ENCODE results near the gene ZFR2.
A peak's percentile ranks its signal among the peaks of the same experiment; 100 is the strongest.
"Not testable (repeated sequence)": the region's sequence is repeated elsewhere in the genome, so short reads cannot be mapped to it uniquely, and the experiment has no call there.

The ZFR2 gene

DNA sequence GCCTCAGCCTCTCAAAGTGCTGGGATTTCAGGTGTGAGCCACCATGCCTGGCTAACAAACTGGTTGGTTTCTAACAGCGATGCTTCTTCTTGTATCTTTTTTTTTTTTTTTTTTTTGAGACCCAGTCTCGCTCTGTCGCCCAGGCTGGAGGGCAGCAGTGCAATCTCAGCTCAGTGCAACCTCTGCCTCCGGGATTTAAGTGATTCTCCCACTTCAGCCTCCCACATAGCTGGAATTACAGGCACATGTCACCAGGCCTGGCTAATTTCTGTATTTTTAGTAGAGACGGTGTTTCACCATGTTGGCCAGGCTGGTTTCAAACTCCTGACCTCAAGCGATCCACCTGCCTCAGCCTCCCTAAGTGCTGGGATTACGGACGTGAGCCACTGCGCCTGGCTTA is 52.7 kb downstream of the ZFR2 start:
- DNase-seq (ENCODE audit: low read depth in 2 of 2): not testable (repeated sequence)

DNA sequence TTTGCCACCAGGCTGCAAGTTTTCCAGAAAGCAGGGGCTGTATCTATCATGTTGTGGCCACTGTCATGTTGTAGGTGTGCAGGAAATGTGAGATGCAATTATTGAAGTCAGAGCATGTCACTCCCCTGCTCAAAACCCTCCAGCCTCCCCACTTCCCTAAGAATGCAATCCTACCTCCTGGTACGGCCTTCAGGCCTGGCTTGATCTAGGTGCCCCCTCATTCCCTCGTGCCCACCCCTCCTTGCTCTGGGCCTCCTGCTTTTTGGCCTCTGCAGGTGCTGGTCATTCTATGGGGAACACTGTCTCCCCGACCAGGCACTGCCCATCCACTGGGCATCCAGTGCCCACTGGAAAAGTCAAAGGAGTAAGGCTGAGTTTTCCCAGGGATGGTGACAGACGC is 54.2 kb downstream of the ZFR2 start:
- no peak for DNase-seq (ENCODE audit: low read depth in 2 of 2)

GRCh38 chr19:3813473-3814392 is 55.1 kb downstream of the ZFR2 start:
- DNase-seq (ENCODE audit: low read depth in 2 of 2): no peak

DNA sequence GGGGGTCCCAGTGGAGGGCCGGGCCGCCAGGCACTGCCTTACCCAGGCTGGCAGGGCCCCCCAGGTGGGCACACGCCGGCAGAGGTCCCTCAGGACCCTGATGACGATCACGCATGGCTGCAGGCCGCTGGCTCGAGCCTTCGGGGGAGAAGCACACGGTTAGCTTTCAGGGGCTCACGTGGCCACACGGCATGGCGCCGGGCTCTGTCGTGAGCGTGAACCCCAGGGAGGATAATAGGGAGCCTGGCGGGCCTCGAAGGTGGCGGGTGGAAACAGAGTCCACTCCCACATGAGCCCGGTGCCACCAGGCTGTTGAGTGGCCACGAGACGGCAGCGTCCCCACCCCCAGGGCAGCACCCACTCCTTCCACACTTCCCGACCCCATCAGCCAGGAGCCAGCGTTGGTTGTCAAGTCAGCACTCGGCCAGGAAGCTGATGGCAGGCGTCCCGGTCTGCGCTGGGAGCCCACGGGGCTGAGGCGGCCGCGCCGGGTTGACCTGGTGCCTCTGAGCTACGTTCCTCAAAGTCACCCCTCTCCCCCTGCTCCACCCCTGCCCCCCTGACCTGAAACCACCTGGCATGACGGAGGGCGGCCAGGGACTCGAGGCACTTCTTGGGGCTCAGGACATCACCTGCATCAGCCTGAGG is 58.0 kb downstream of the ZFR2 start:
- no peak for DNase-seq (ENCODE audit: low read depth in 2 of 2)

DNA sequence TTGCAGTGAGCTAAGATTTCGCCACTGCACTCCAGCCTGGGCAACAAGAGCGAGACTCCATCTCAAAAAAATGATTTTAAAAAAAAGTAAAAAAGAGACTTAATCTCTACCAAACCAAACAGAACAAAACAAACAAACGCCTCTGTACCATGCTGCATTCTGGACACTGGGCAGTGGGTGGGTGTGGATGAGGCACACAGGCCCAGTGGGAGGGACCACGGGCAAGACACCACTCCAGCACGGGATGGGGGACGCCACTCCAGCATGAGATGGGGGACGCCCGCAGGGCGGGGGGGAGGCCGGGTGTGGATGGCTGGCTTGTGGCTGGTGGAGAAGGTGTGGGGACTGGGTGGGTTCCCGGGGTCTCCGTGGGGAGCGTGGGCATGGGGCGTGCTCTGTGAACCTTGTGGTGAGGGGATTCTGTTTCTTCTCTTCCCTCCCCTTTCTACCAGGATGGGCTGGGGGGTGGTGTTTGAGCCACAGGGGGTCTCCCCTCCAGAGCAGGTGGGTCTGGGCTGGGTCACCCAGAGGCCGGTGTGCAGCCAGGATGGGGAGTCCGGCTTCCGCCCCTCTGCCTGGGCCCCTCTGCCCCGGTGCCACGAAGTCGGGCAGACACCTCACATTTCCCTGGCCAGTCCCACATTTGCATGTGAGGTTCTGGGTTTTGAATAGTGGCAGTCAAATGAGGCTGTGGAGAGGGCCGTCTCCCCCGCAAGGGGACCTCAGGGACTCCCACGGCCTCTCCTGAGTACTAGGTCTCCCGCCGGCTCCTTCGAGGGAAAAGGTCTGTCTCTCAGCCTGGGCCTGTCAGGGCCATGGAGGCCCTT is 58.7 kb downstream of the ZFR2 start:
- no peak for DNase-seq (ENCODE audit: low read depth in 2 of 2)

DNA sequence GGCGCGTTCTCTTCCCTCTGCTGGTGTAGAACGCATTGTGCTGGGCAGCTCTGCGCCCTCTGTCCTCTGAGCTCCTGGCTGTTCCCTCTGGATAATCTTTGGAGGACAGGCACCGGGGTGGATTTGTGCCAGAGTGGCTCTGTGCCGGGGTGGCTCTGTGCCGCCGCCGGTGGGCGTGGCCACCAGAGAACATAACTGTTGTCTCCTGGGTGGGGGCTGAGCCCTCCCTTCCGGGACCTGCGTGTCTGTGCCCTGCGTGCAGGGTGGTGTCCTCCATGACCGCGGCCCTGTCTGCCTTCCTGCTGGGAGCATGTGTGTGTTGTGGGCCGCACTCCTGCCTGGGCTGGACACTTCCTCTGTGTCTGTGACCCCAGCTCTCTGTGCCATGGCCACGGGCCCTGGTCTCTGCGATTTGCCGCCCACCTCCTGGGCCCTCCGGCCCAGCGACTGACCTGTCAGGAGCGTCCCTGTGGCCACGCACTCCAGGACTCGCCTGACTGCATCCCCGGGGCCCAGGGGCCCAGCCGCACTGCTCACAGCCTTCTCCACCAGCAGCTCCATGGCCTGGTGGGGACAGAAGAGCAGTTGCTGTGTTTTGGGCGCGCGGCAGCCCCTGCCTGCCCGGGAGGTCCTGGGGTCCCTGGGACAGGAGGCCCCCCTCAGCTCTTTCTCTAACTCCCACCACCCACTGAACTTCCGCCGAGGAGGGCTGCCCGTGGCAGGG is 60.3 kb downstream of the ZFR2 start:
- no peak for DNase-seq (ENCODE audit: low read depth in 2 of 2)

DNA sequence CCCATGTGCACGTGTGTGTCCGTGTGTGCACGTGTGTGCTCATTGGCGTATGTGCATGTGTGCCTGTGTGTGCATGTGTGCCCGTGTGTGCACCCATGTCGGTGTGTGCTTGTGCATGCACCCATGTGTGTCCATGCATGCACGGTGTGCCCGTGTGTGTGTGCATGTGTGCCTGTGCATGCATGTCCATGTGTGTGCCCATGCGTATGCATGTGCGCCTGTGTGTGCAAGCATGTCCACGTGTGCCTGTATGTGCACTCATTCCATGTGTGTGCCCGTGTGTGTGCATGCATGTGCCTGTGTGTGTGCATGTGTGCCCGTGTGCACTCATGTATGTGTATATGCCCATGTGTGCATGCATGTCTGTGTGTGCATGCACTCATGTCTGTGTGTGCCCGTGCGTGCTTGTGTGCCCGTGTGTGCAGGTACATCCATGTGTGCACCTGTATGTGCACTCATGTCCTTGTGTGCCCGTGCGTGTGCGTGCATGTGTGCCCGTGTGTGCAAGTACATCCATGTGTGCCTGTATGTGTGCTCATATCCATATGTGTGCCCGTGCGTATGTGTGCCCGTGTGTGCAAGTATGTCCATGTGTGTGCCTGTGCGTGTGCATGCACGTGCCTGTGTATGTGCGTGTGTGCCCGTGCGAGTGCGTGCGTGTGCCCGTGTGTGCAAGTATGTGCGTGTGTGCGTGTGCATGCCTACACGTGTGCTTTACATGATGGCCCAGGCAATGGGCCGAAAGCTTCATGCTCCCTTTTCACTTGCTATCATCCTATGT is 61.1 kb downstream of the ZFR2 start:
- DNase-seq (ENCODE audit: low read depth in 2 of 2): no peak

DNA sequence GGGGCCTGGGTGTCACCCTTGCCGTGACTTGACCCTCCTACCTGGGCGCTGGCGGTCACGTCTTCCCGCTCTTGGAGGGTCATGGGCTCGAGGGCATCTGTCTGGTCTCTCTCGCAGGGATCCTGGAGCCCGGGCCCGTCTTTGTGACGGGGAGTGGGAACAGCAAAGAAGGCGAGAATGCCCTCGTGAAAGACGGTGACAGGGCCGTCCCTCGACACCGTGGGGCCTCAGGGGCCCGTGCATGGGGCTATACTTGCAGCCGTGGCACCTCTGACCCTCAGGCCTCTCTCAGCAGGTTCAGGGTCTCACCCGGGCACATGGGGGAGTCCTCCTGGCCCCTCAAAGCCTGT is 61.7 kb downstream of the ZFR2 start:
- DNase-seq (ENCODE audit: low read depth in 2 of 2): no peak

DNA sequence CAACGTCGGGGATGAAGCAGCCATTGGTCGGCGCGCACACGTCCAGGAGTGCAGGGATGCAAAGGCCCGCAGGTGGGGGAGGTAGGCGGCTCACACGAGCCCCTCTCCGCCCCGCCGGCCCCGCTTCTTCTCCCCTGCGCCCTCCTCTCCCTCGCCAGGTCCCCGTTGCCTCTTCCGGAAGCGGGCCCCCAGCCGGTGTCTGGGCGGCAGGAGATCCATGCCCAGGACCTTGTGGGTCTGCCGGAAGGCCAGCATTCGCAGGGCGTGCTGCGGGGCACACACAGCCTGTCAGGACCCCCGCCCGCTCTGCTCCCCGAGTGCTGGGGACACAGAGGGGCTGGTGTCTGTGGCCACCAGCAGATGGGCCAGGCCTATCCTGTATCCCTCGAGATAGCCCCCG is 63.0 kb downstream of the ZFR2 start:
- no peak for DNase-seq (ENCODE audit: low read depth in 2 of 2)

DNA sequence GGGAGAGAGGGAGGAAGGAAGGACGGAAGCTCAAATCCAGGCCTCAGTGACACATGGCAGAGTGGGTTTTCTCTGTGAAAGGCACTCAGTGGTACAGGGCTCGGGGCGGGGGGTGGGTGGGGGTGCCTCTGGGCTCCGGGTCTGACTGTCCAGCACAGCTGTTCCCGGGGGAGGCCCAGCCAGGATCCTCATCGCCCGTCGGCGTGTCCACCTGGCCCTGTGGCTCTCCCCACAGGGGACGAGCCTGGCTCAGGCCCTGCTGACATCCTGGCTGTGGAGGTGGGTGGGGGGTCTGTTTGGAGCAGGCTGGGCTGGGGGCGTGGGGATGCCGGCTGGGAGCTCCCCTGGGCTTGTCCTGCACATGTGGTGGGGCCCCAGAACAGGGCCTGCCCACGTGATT is 64.4 kb downstream of the ZFR2 start:
- DNase-seq (ENCODE audit: low read depth in 2 of 2): no peak

GRCh38 chr19:3803986-3804385 is 64.9 kb downstream of the ZFR2 start:
- no peak for DNase-seq (ENCODE audit: low read depth in 2 of 2)

GRCh38 chr19:3803114-3803888 is 65.5 kb downstream of the ZFR2 start:
- DNase-seq (ENCODE audit: low read depth in 2 of 2): no peak

DNA sequence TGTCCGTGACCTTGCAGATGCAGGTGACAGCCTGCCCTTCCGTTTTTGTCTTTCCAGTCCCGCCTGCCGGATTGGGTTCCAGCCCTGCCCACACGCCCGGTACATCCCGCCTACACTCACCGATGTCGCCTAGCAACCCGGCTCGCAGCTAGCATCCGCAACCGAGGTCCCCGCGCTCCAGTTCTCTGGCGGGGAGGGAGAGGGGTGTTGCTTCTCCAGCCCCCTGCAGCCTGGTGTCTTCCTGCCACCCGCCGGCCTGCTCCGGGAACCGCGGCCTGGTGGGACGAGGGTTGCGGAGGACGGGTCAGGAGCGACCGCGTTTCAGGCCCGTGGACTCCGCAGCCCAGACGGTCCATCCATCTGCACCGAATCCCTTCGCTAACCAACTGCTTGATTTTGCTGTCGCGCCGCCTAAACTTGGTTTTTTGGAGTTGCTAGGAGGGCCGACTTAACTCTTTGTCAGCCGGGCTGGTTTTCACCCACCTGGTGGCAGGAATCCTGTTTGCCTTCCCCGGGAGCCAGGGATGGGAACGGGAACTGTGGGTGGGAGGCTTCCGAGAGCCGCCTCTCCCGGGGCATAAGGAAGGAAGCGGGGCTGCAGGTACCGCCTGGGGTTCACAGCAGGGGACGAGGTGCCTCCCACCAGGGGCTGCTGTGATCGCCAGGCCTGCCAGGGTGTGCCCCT is 67.3 kb downstream of the ZFR2 start:
- DNase-seq (ENCODE audit: low read depth in 2 of 2): peak; percentile 41 to 70

GRCh38 chr19:3800996-3801395 is 67.8 kb downstream of the ZFR2 start:
- no peak for DNase-seq (ENCODE audit: low read depth in 2 of 2)

- no peak for DNase-seq (ENCODE audit: low read depth in 2 of 2)
These were observed 70.7 kb downstream of the ZFR2 start for GRCh38 chr19:3798137-3798536.

GRCh38 chr19:3796358-3796757 is 72.5 kb downstream of the ZFR2 start:
- no peak for DNase-seq (ENCODE audit: low read depth in 2 of 2)

GRCh38 chr19:3793799-3794198 is 75.0 kb downstream of the ZFR2 start:
- DNase-seq (ENCODE audit: low read depth in 2 of 2): no peak

DNA sequence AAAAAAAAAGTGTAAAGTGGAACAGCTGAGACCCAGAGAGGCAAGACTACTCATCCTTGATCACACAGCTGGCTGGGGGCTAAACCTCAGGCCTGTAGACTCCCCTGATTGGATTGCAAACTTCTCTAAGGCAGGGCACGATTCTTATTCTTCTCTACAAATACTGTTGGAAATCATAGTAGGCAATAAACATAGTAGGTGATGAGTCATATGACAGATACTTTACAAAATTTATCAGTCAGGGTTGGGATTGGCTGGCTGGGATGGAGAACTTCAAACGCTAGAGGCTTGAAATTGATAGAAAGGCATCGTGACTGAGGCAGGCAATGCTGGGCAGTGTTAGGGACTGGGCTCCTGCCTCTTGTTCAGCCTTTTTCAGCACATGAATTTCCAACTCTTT is 76.7 kb downstream of the ZFR2 start:
- no peak for DNase-seq (ENCODE audit: low read depth in 2 of 2)

- no peak for DNase-seq (ENCODE audit: low read depth in 2 of 2)
These were observed 77.9 kb downstream of the ZFR2 start for GRCh38 chr19:3790941-3791340.
